Kidney (tissue), 14 donors: ENCODE measurements around the gene PRKAG2. TPM values are rescaled to one million over a fixed set of nuclear protein-coding genes. Genes with fewer than 3 reads are reported as not detected.

Experiments used
- DNase-seq, 5 donors: peaks; one replicate each; pipeline ENCODE4 v3.0.0-alpha.2; 2013 to 2020
- FAIRE-seq: peaks from 2 replicates; lab custom pipeline; 2012; peaks lifted over from hg19 to GRCh38; lab: Jason Lieb, UNC
- H3K27ac ChIP-seq, 2 donors: one replicate each; pipeline ENCODE4 v1.7.0; 2013; ENCODE audit warnings: low read depth in 2 of 2, low read length in 2 of 2, inconsistent platforms in 1 of 2
- H3K27me3 ChIP-seq: one replicate; pipeline ENCODE4 v1.7.1; 2013; ENCODE audit warnings: low read length, inconsistent platforms; ENCODE audit not compliant: control insufficient read depth, insufficient read depth
- H3K36me3 ChIP-seq, 3 donors: one replicate each; pipeline versions ENCODE4 v1.7.0 to v1.7.1; 2013; ENCODE audit warnings: low read length in 3 of 3, control low read depth in 1 of 3, inconsistent platforms in 1 of 3; ENCODE audit not compliant: insufficient read depth in 3 of 3, control insufficient read depth in 2 of 3
- H3K4me1 ChIP-seq, 3 donors: one replicate each; pipeline versions ENCODE4 v1.7.0 to v1.7.1; 2013; ENCODE audit warnings: low read length in 3 of 3, inconsistent platforms in 1 of 3, low read depth in 1 of 3; ENCODE audit not compliant: control insufficient read depth in 2 of 3, insufficient read depth in 2 of 3
- H3K4me3 ChIP-seq, 3 donors: one replicate each; pipeline versions ENCODE4 v1.7.0 to v1.8.1; 2013; ENCODE audit warnings: low read length in 3 of 3, control low read depth in 1 of 3, inconsistent platforms in 1 of 3
- H3K9ac ChIP-seq, 3 donors: one replicate each; pipeline versions ENCODE4 v1.7.0 to v1.7.1; 2013; ENCODE audit warnings: low read length in 3 of 3, control low read depth in 1 of 3, inconsistent platforms in 1 of 3
- H3K9me3 ChIP-seq, 3 donors: one replicate each; pipeline versions ENCODE4 v1.7.0 to v1.7.1; 2013; ENCODE audit warnings: low read length in 3 of 3, control low read depth in 1 of 3, inconsistent platforms in 1 of 3; ENCODE audit not compliant: control insufficient read depth in 2 of 3, insufficient read depth in 1 of 3
- CTCF ChIP-seq: IDR thresholded peaks from 3 replicates; pipeline ENCODE4 v1.5.1; 2012; ENCODE audit warnings: mild to moderate bottlenecking, moderate library complexity, borderline replicate concordance; ENCODE audit not compliant: insufficient read depth; ENCODE audit errors: extremely low read depth
- intact Hi-C: fragments of 100-400 bp; cut with DNase I; formaldehyde crosslinking; loops from one replicate; pipeline ENCODE4 v1.11.1; 2022
- polyA plus RNA-seq: library from polyadenylated mRNA; stranded (reverse); fragments of 350-450 nt; fragmentation: Illumina TruSeq; extraction: RNeasy Lipid Tissue Mini Kit (QIAGEN cat#74804); gene quantifications from one replicate; pipeline ENCODE4 v1.2.3, GENCODE V29; 2014; ENCODE audit warnings: low read depth, low replicate concordance; ENCODE audit not compliant: insufficient read depth
- total RNA-seq: library from RNA; stranded (reverse); fragmentation: NEBNext Ultra II Directional; extraction: Animal tissue kit (Norgen Biotek cat#: 25700); gene quantifications from one replicate; pipeline ENCODE4 v1.2.1, GENCODE V29; 2021
- donor health status: control.
- donor health status: control.
- donor health status: control.
- donor health status: control.
- donor health status: control.
- donor health status: DM: yes; HTN: yes; CAD: no.
- donor health status: Normal renal cell carcinoma (clear cell type).

Gene PRKAG2
- total and polyA plus RNA-seq, 2 donors from 2014 or later = 40.7 to 40.9 TPM

GRCh38 chr7:151777495-151777880, 99.4 kb downstream of the PRKAG2 start:
- Histone ChIP-seq H3K36me3 (peaks cover 0 to 5% (median 0%) of the 10 kb centered on the region in 3 donors), H3K4me1 (peaks cover 0 to 2% (median 0%) of the 10 kb centered on the region in 3 donors), H3K4me3 (no peak overlapping the region), H3K9me3 (no peaks in the 10 kb centered on the region), H3K27ac (no peak overlapping the region), H3K27me3 (no peaks in the 10 kb centered on the region), H3K9ac (no peak overlapping the region)
- no peak for FAIRE-seq
- no peak for TF ChIP-seq CTCF
- intact Hi-C loops = no loop called here
- no peak for DNase-seq

GRCh38 chr7:151776876-151777494, 99.9 kb downstream of the PRKAG2 start:
- no peak overlapping the region for H3K9ac ChIP-seq
- no peak for TF ChIP-seq CTCF
- no peaks in the 10 kb centered on the region for H3K4me1 ChIP-seq
- intact Hi-C loops = no loop called here
- peaks cover 0 to 5% (median 0%) of the 10 kb centered on the region in 3 donors for H3K36me3 ChIP-seq
- H3K4me3 ChIP-seq = no peak overlapping the region
- no peak overlapping the region for H3K27ac ChIP-seq
- FAIRE-seq (no peak), DNase-seq (no peak)
- H3K27me3 ChIP-seq = no peaks in the 10 kb centered on the region
- H3K9me3 ChIP-seq = no peaks in the 10 kb centered on the region

- Histone ChIP-seq H3K9me3 (no peaks in the 10 kb centered on the region), H3K27ac (no peak overlapping the region), H3K36me3 (peaks cover 0 to 5% (median 0%) of the 10 kb centered on the region in 3 donors), H3K9ac (no peak overlapping the region), H3K27me3 (no peaks in the 10 kb centered on the region), H3K4me1 (no peaks in the 10 kb centered on the region), H3K4me3 (no peak overlapping the region)
- no peak for TF ChIP-seq CTCF
- FAIRE-seq (no peak), DNase-seq (no peak)
- intact Hi-C loops = no loop called here
These were observed 100.5 kb downstream of the PRKAG2 start for GRCh38 chr7:151776446-151776845.
